GM19025 (cell line): ENCODE data around the gene OCIAD1.
A peak's percentile ranks its signal among the peaks of the same experiment; 100 is the strongest.
"Not testable (repeated sequence)": the region's sequence is repeated elsewhere in the genome, so short reads cannot be mapped to it uniquely, and the experiment has no call there.

Experiments
- ATAC-seq: cut with Tn5 transposase; IDR thresholded peaks from one replicate; pipeline ENCODE4 v1.9.1; 2021; ENCODE audit warnings: mild to moderate bottlenecking, low read depth, moderate library complexity; ENCODE audit not compliant: unreplicated experiment

Gene OCIAD1, protein sequence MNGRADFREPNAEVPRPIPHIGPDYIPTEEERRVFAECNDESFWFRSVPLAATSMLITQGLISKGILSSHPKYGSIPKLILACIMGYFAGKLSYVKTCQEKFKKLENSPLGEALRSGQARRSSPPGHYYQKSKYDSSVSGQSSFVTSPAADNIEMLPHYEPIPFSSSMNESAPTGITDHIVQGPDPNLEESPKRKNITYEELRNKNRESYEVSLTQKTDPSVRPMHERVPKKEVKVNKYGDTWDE

DNA sequence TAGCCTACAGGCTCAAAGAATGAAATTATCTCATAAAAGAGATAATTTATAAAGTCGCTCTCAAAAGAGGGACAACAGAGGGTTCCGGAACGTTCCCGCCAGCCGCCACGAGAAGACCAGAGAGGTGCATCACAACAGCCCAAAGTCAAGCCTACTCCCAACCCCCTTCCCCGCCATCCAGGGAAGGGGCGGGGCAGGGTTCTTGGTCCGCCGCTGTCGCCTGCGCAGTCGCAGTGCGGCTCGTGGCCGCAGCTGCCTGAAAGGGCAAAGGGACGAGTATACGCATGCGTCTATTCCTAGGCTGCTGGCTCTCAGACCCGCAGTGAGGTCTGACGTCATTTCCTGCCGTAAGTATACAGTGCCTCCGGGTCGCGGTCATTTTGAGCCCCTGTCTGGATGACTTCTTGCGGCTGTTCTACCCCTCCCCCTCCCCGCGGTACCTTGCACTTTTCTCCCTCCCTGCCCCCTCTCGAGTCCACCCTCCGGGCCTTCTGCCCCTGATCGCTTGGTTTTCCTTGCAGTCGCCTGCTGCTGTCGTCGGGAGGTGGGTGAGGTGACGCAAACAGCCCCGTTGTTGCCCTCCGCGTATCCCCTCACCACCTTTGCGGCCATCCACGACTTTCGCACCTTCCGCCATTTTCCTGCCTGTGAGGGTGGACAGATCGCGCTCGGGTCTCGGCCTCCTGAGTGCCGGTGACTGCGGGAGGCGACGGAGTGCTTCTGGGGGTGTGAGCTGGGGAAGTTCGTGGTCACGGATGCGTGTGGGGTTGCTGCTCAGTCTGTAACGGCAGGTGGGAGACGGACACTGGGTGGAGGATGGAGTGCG lies at the start of gene OCIAD1:
Gene OCIAD1 (plus strand): TSS at position 383 of the 826 bp plus-strand sequence. CDS start 1,537 bp downstream, outside the sequence.
- ATAC-seq = peak; percentile 99

DNA sequence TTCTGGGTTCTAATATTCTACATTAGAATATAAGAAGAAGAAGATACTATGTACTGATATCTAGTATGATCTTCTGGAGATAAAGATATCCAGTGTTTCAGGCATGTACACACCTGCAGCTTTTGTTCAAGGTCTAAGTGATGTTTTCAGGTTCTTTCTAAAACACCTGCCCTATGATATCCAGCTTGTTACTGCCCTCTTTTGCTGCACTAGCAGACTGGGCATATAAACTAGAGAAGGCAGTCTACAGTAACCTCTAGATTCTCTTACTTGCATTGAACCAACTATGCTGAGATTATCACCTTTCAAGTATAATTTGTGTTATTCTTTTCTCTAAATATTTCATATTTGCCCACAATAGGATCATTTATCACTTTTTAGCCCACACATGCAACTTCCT lies 48.9 kb upstream of the OCIAD1 start:
- ATAC-seq = no peak

DNA sequence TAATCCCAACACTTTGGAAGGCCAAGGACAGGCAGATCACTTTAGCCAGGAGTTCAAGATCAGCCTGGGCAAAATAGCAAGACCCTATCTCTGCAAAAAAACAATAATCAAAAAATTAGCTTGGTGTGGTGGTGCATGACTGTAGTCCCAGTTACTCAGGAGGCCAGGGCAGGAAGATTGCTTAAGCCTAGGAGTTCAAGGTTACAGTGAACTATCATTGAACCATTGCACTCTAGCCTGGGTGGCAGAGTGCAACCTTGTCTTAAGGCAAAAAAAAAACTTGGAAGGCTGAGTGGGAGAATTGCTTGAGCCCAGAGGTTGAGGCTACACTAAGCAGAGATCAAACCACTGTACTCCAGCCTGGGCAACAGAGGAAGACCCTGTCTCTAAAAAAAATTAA lies 45.6 kb upstream of the OCIAD1 start:
- no peak for ATAC-seq

DNA sequence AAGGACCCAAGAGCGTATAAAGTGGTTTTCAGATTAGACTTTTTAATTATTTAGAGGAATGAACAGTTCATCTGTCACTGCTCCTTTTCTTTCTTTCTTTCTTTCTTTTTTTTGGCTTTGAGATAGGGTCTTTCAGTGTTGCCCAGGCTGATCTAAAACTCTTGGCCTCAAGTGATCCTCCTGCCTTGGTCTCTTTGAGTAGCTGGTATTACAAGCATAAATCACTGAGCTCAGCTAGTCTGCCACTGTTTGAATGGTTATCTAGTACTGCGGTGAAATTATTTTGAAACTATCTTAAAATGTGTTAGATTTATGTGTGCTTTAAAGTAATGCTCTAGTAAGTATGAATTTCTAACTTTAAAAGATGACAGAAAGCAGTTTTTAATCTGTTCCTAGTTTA lies 44.3 kb upstream of the OCIAD1 start:
- no peak for ATAC-seq

DNA sequence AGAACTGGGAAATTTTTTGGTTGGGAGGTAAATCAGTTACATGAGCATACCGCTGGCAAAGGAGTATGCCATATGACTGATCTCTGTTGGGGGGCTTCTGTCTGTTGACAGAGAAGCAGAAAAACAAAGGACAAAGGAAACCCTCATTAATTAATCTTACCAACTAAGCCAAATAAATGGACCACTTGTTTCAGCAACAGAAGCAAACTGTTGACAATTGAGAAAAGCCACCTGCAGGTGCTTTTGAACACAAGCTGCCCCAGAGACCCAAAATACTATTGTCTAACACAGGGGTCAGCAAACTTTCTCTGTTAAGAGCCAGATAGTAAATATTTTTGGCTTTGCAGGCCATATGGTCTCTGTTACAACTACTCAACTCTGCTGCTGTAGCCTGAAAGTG lies 43.8 kb upstream of the OCIAD1 start:
- no peak for ATAC-seq

DNA sequence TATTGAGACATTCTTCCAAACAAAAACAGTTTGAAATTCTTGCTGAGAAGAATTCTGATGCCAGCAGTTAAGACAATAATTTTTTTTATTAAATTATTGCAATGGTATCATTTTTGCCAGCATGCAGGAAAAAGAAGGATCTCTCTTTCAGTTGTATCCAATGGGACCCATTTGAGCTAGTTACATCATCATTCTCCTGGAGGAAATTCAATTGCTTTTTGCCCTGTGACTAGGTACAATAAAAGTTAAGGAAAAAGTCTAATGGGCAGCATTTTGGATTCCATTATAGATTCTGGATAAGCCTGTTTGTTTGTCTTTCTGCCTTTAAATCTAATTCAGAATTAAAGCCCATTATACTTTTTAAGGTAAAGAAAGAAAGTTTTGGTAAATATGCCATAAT lies 40.3 kb upstream of the OCIAD1 start:
- ATAC-seq = no peak

DNA sequence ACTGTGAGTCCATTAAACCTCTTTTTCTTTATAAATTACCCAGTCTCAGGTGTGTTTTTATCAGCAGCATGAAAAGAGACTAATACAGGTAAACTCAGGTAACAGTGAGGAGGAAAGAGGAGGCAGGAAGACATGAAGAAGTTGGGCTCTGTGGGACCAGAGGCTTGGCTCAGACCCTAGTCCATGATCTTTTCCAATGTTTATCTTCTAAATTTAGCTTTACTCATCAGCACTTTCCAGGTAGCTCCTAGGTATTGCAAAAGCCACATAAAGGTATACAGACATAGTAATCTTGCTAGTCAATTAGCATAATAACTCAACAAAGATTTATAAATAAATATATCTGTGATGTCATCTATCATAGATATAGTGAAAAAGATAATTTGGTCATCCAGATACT lies 39.6 kb upstream of the OCIAD1 start:
- ATAC-seq = no peak

DNA sequence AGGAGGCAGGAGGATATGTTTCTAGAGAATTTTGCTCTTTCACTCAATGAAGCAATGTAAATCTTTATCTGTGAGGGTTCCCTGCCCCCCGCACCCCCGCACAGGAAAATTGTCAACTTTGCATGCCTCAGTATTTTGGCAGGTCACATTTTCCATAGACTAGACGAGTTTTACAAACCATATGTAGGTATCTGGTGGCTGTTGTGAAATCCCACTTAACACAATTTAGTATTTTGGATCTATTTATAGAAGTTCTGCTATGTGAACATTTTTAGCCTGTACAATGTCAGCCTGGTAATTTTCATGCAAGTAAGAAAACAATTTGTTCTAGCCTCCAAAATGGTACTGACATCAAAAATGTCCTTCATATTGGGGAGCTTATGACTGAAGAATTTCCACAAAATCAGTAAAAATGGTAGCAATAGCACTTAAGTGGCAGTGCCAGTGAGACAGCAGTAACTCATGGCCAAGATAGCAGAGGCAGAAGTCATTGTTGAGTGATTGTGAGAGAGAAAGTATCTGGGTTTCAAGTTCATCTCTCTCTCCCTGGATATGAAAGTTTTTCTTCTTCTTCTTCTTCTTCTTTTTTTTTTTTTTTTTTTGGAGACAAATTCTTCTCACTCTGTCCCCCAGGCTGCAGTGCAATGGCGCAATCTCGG lies 38.4 kb upstream of the OCIAD1 start:
- no peak for ATAC-seq

DNA sequence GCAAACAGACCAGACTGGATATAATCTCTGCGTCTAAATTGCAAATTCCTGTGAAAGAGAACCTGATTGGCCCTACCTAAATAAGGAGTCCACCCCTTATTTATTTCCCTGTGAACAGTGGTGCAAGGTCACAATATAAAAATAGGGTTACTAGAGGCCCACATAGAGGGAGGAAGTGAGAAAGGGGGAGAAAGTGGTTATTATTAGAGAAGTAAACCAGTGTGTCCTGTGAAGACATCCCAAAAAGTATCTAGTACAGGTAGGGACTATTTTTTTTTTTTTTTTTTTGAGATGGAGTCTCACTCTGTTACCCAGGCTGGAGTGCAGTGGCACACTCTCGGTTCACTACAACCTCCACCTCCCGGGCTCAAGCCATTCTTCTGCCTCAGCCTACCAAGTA lies 35.8 kb upstream of the OCIAD1 start:
- ATAC-seq = no peak

DNA sequence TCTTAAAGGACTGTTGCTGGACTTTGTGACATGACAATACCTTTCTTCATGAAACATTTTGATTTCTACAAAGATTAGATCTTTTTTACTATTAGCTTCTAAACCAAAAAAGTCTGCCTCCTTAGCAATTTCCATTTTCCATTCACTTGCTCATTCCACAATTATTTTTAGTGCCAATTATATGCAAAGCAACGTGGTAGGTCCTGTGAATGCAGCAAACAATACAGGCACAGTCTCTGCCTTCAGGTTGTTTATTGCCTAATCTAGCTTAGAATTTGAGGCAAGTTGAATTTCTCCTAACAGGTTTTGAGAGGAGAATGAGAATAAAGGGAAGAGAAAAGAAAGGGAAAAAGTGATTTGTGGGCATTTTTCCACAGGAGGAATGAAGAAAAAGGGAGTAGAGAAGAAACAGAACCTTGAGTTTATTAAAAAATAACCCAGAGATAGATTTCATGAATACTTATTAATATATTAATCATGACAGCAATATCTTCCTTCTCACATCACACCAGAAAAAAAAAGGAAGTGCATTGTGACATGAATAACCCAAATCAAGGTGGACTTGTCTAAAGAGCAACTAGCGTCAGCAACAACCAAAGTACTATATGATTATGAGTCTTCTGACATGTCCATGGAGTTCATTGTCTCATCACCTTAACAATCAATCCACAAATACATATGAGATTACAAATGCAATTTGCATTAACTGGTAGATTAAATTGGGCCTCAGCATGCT lies 34.5 kb upstream of the OCIAD1 start:
- no peak for ATAC-seq

DNA sequence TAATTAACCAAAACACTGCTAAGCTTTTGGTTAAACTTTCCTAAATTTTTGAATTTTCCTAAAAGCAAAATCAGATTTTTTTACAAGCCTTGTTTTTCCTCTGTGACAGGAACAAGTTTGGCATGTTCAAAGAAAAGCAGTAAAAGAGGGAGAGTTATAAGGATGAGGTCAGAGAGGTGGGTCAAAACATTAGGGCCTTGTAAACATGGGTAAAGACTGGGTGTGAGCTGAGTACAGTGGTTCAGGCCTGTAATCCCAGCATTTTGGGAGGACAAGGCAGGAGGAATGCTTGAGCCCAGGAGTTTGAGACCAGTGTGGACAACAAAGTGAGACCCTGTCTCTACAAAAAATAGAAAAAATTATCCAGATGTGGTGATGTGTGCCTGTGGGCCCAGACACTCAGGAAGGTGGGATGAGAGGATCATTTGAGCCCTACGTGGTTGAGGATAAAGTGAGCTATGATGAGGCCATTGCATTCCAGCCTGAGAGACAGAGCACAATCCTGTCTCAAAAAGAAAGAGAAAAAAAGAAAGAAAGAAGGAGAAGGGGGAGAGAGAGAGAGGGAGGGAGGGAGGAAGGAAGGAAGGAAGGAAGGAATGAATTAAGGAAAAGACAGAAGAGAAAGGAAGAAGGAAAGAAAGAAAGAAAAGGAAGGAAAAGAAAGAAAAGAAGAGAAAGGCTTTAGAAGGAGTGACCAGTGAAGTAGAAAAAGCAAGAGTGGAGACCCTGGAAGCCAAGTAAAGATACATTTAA lies 33.8 kb upstream of the OCIAD1 start:
- ATAC-seq = no peak

DNA sequence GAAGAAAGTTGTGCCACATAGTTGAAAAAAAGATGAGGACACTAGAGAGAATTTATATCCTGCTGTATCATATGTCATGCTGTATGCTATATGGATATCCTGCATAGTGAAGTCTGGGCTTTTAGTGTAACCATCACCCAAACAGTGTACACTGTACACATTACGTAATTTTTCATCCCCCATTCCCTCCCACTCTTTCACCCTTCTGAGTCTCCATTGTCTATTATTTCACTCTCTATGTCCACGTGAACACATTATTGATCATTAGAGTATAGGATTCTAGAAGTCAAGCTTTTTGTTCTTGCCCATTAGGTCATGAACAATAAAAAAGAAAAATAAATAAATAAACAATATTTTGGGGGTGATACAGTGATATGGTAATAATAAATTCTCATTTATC lies 32.8 kb upstream of the OCIAD1 start:
- ATAC-seq = no peak

DNA sequence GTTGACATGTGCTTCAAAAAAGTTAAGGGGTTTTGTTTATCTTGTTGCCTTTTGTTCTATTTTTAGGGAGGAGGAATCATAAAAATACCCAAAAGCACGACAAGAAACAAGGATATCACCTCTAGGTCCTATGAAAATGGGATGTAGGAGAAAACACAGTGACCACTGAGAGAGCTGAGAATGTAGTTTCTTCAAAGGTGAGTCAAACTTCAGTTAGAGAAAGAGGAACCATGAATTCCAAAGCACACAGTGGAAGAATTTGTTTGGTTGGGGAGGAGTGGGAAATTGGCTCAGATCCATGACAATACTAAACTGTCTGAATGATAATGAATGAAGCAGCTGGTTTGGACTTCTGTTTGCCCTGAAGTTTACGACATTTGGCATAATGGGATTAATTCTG lies 31.7 kb upstream of the OCIAD1 start:
- ATAC-seq = no peak

DNA sequence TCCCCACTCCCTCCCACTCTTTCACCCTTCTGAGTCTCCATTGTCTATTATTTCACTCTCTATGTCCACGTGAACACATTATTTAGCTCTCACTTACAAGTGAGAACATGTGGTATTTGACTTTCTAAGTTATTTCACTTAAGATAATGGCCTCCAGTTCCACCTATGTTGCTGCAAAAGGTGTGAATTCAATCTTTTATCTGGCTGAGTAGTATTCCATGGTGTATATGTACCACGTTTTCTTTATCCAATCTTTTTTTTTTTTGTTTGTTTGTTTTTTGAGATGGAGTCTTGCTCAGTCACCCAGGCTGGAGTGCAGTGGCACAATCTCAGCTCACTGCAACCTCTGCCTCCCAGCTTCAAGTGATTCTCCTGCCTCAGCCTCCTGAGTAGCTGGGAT lies 30.7 kb upstream of the OCIAD1 start:
- not testable (repeated sequence) for ATAC-seq

DNA sequence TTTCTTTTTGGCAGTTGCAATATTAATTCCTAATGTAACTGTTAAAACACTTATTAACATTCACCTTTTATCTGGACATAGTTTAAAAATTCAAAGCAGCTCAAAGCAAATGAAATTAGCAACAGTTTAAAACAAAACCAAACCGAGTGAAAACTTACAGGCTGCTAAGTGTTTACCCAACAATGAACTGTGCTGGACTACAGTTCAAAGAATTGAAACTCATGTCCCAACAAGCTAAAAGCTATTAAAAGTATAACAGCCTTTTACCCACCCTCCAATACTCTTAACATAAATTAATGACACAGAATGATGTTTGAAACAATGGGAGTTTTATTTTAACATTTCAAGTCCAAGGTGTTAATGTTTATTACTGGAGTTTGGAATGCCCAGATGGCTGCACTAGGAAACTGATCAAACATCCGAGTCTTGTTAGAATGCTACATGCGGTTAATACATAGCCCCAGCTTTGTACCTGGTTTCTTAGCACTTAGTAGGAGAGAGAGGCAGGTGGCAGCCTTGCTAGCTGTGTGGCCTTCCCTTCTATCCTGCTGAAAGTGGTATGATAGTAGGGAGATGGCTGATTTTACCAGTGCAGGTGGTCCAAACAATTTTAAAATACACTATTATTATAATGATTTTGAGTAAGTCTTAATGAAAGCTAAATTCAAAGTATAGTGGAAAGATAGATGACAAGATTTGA lies 29.7 kb upstream of the OCIAD1 start:
- ATAC-seq = no peak

DNA sequence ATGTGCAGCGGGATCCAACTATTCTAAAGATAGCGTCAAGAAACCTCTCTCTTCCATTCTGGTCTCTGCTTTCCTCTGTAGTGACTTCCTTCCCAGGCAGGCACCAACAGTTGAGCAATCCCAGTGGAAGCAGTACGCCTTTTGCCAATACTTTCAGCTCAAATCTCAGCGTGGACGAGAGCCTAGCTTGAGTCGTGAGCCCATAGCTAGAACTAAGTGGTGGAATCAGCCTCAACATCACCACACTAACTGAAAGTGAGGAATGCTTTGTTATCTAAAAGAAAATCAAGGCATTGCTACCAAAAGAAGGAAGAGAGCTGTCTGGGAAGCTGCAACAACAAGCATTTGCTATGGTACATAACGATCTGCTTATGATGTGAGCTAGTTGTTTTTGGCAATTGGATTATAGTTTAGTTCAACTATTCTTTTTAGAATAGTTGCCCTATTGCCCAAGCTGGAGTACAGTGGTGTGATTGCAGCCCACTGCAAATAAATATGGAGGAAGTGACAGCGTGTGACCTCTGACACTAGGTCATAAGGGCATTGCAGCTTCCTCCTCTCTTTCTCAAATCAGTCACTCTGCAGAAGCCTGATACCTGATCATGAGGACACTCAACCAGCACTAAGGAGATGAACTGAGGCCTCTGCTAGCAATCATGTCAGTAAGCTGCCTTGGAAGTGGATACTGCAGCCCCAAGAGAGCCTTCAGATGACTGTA lies 26.1 kb upstream of the OCIAD1 start:
- ATAC-seq = no peak

DNA sequence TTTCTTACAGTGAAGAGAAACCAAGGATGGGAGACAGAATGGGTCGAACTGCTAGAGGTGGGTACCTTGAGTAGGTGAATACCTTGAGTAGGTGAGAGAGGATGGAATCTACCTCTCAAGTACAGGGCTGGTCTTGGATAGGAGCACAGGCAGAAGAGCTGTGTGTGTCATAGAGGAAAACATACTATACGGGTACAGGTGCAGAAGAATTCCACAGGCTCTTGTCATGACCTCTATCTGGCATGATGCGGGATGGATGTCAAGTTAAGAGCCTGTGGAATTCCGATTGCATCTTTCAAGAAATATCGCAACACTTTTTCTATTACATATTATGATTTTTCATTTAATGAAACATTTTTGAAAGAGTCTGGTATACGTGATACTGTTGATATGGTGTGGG lies 18.0 kb upstream of the OCIAD1 start:
- ATAC-seq = no peak

DNA sequence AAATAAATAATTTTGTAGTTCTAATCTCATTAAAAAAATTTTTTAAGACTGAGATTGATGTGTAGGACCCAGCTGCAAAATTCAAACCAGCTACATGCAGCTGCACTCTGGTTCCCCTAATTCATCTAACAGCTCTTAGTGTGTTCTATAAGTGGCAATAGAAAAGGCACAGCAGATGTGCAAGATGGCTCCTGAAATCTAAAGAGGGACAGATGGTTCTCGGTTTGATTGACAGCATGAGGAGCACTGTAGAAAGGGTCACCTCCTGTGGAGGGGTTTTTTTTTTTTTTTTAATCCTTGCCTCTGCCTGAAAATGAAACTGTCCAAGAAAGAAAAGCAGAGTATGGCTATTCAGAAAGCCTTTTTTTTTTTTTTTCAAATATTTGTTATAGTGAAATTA lies 16.9 kb upstream of the OCIAD1 start:
- ATAC-seq = peak; percentile 89

DNA sequence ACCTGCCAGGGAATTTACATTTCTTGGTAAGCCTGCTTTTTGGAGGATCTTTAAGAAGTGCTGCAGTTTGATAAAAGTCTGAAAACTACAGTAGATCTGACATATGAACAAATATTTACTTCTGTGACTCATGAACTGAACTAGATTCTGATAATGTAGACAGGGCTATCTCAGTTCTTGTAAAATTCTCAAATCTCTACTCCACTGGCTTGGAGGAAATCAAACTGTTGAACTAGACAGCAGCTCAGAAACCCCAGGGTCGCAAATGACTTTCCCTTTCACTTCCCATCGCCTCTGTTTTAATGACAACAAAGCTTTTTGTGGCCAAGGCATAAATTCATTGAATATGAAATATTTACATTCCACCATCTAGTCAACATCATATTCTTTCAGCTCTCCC lies 15.4 kb upstream of the OCIAD1 start:
- ATAC-seq = no peak
